ENCODE data around the gene UPK3A.

The UPK3A gene

GRCh38 chr22:45329530-45329936 lies 44.8 kb downstream of the UPK3A start:
- intact Hi-C loops (cut with micrococcal nuclease): no loop called here
- no peak overlapping the region for H3K4me3 Mint-ChIP-seq
- no peaks in the 10 kb centered on the region for H3K27me3 Mint-ChIP-seq
- peak overlapping the region; percentile 79 for H3K27ac Mint-ChIP-seq
- H3K36me3 Mint-ChIP-seq (ENCODE audit: low read depth): peaks cover 82% of the 10 kb centered on the region
- H3K9me3 Mint-ChIP-seq: no peaks in the 10 kb centered on the region
- H3K4me1 Mint-ChIP-seq (ENCODE audit: low read depth): peaks cover 15% of the 10 kb centered on the region

- intact Hi-C loops (cut with micrococcal nuclease): no loop called here
- Mint-ChIP-seq H3K9me3 (no peaks in the 10 kb centered on the region), H3K27me3 (no peaks in the 10 kb centered on the region), H3K4me1 (ENCODE audit: low read depth) (peaks cover 15% of the 10 kb centered on the region), H3K4me3 (no peak overlapping the region), H3K36me3 (ENCODE audit: low read depth) (peaks cover 82% of the 10 kb centered on the region), H3K27ac (peak overlapping the region; percentile 79)
Measured at GRCh38 chr22:45330548-45330947, 45.8 kb downstream of the UPK3A start.

GRCh38 chr22:45331486-45331885 lies 46.7 kb downstream of the UPK3A start:
- Mint-ChIP-seq H3K4me1 (ENCODE audit: low read depth) (peaks cover 15% of the 10 kb centered on the region), H3K27ac (no peak overlapping the region), H3K27me3 (no peaks in the 10 kb centered on the region), H3K36me3 (ENCODE audit: low read depth) (peaks cover 82% of the 10 kb centered on the region), H3K4me3 (no peak overlapping the region), H3K9me3 (no peaks in the 10 kb centered on the region)
- intact Hi-C loops (cut with micrococcal nuclease): no loop called here

GRCh38 chr22:45332001-45332400 lies 47.3 kb downstream of the UPK3A start:
- Mint-ChIP-seq H3K4me3 (no peak overlapping the region), H3K27ac (no peak overlapping the region), H3K27me3 (no peaks in the 10 kb centered on the region), H3K9me3 (no peaks in the 10 kb centered on the region), H3K4me1 (ENCODE audit: low read depth) (peaks cover 19% of the 10 kb centered on the region), H3K36me3 (ENCODE audit: low read depth) (peaks cover 86% of the 10 kb centered on the region)
- intact Hi-C loops (cut with micrococcal nuclease): no loop called here

GRCh38 chr22:45334068-45334467 lies 49.3 kb downstream of the UPK3A start:
- Mint-ChIP-seq H3K9me3 (no peaks in the 10 kb centered on the region), H3K4me1 (ENCODE audit: low read depth) (peaks cover 14% of the 10 kb centered on the region), H3K27me3 (no peaks in the 10 kb centered on the region), H3K4me3 (no peak overlapping the region), H3K27ac (no peak overlapping the region), H3K36me3 (ENCODE audit: low read depth) (peaks cover 98% of the 10 kb centered on the region)
- intact Hi-C loops (cut with micrococcal nuclease): no loop called here

GRCh38 chr22:45334528-45334927 lies 49.8 kb downstream of the UPK3A start:
- intact Hi-C loops (cut with micrococcal nuclease): no loop called here
- Mint-ChIP-seq H3K4me1 (ENCODE audit: low read depth) (peaks cover 9% of the 10 kb centered on the region), H3K4me3 (no peak overlapping the region), H3K27ac (no peak overlapping the region), H3K27me3 (no peaks in the 10 kb centered on the region), H3K9me3 (no peaks in the 10 kb centered on the region), H3K36me3 (ENCODE audit: low read depth) (peaks cover 98% of the 10 kb centered on the region)

GRCh38 chr22:45335021-45335818 lies 50.5 kb downstream of the UPK3A start:
- intact Hi-C loops (cut with micrococcal nuclease): no loop called here
- Mint-ChIP-seq H3K36me3 (ENCODE audit: low read depth) (peaks cover 100% of the 10 kb centered on the region), H3K4me3 (no peak overlapping the region), H3K9me3 (no peaks in the 10 kb centered on the region), H3K27me3 (no peaks in the 10 kb centered on the region), H3K4me1 (ENCODE audit: low read depth) (peaks cover 8% of the 10 kb centered on the region), H3K27ac (no peak overlapping the region)

- no peaks in the 10 kb centered on the region for H3K9me3 Mint-ChIP-seq
- peaks cover 8% of the 10 kb centered on the region for H3K4me1 Mint-ChIP-seq (ENCODE audit: low read depth)
- H3K27ac Mint-ChIP-seq: peak overlapping the region; percentile 84
- no peak overlapping the region for H3K4me3 Mint-ChIP-seq
- no peaks in the 10 kb centered on the region for H3K27me3 Mint-ChIP-seq
- peaks cover 100% of the 10 kb centered on the region for H3K36me3 Mint-ChIP-seq (ENCODE audit: low read depth)
- intact Hi-C loops (cut with micrococcal nuclease): no loop called here
Measured at GRCh38 chr22:45335854-45336522, 51.2 kb downstream of the UPK3A start.

GRCh38 chr22:45336971-45337431 lies 52.3 kb downstream of the UPK3A start:
- Mint-ChIP-seq H3K9me3 (no peaks in the 10 kb centered on the region), H3K4me1 (ENCODE audit: low read depth) (peaks cover 8% of the 10 kb centered on the region), H3K27me3 (no peaks in the 10 kb centered on the region), H3K4me3 (no peak overlapping the region), H3K27ac (peak overlapping the region; percentile 84), H3K36me3 (ENCODE audit: low read depth) (peaks cover 98% of the 10 kb centered on the region)
- intact Hi-C loops (cut with micrococcal nuclease): no loop called here

GRCh38 chr22:45337536-45337935 lies 52.8 kb downstream of the UPK3A start:
- peaks cover 93% of the 10 kb centered on the region for H3K36me3 Mint-ChIP-seq (ENCODE audit: low read depth)
- peaks cover 8% of the 10 kb centered on the region for H3K4me1 Mint-ChIP-seq (ENCODE audit: low read depth)
- H3K27me3 Mint-ChIP-seq: no peaks in the 10 kb centered on the region
- intact Hi-C loops (cut with micrococcal nuclease): no loop called here
- no peaks in the 10 kb centered on the region for H3K9me3 Mint-ChIP-seq
- H3K27ac Mint-ChIP-seq: peak overlapping the region; percentile 84
- no peak overlapping the region for H3K4me3 Mint-ChIP-seq

- Mint-ChIP-seq H3K27me3 (no peaks in the 10 kb centered on the region), H3K27ac (no peak overlapping the region), H3K4me3 (no peak overlapping the region), H3K36me3 (ENCODE audit: low read depth) (peaks cover 86% of the 10 kb centered on the region), H3K4me1 (ENCODE audit: low read depth) (peaks cover 8% of the 10 kb centered on the region), H3K9me3 (no peaks in the 10 kb centered on the region)
- intact Hi-C loops (cut with micrococcal nuclease): no loop called here
Measured at GRCh38 chr22:45338795-45339194, 54.0 kb downstream of the UPK3A start.

GRCh38 chr22:45340323-45340722 lies 55.6 kb downstream of the UPK3A start:
- Mint-ChIP-seq H3K4me1 (ENCODE audit: low read depth) (peaks cover 13% of the 10 kb centered on the region), H3K4me3 (no peak overlapping the region), H3K36me3 (ENCODE audit: low read depth) (peaks cover 83% of the 10 kb centered on the region), H3K27ac (no peak overlapping the region), H3K27me3 (no peaks in the 10 kb centered on the region), H3K9me3 (no peaks in the 10 kb centered on the region)
- intact Hi-C loops (cut with micrococcal nuclease): no loop called here

GRCh38 chr22:45341498-45341897 lies 56.7 kb downstream of the UPK3A start:
- Mint-ChIP-seq H3K27me3 (no peaks in the 10 kb centered on the region), H3K4me1 (ENCODE audit: low read depth) (peaks cover 13% of the 10 kb centered on the region), H3K9me3 (no peaks in the 10 kb centered on the region), H3K36me3 (ENCODE audit: low read depth) (peaks cover 79% of the 10 kb centered on the region), H3K27ac (no peak overlapping the region), H3K4me3 (no peak overlapping the region)
- intact Hi-C loops (cut with micrococcal nuclease): no loop called here

- intact Hi-C loops (cut with micrococcal nuclease): no loop called here
- no peak overlapping the region for H3K27ac Mint-ChIP-seq
- peaks cover 5% of the 10 kb centered on the region for H3K4me1 Mint-ChIP-seq (ENCODE audit: low read depth)
- H3K9me3 Mint-ChIP-seq: no peaks in the 10 kb centered on the region
- H3K4me3 Mint-ChIP-seq: no peak overlapping the region
- H3K36me3 Mint-ChIP-seq (ENCODE audit: low read depth): peaks cover 65% of the 10 kb centered on the region
- H3K27me3 Mint-ChIP-seq: no peaks in the 10 kb centered on the region
Measured at GRCh38 chr22:45343143-45343542, 58.4 kb downstream of the UPK3A start.
